Subcutaneous abdominal adipose tissue (tissue), 5 donors: ENCODE data around the gene GUCD1.

Experiments
- H3K27ac ChIP-seq: one replicate; pipeline ENCODE4 v1.7.0; 2013; ENCODE audit warnings: low read depth, mild to moderate bottlenecking, inconsistent platforms, low read length, moderate library complexity
- H3K27me3 ChIP-seq, 5 donors: one replicate each; pipeline ENCODE4 v1.7.0; 2013; ENCODE audit warnings: low read length in 5 of 5, inconsistent platforms in 1 of 5; ENCODE audit not compliant: control insufficient read depth in 5 of 5, insufficient read depth in 4 of 5
- H3K36me3 ChIP-seq, 5 donors: one replicate each; pipeline ENCODE4 v1.7.0; 2013; ENCODE audit warnings: low read length in 5 of 5; ENCODE audit not compliant: control insufficient read depth in 5 of 5, insufficient read depth in 5 of 5
- H3K4me1 ChIP-seq, 5 donors: one replicate each; pipeline ENCODE4 v1.7.0; 2013; ENCODE audit warnings: low read length in 5 of 5, mild to moderate bottlenecking in 3 of 5, moderate library complexity in 1 of 5; ENCODE audit not compliant: control insufficient read depth in 5 of 5, insufficient read depth in 5 of 5
- H3K4me3 ChIP-seq, 5 donors: one replicate each; pipeline ENCODE4 v1.7.0; 2013; ENCODE audit warnings: low read length in 5 of 5, low read depth in 1 of 5
- H3K9ac ChIP-seq, 5 donors: one replicate each; pipeline ENCODE4 v1.7.0; 2013; ENCODE audit warnings: low read length in 5 of 5, mild to moderate bottlenecking in 4 of 5, moderate library complexity in 3 of 5
- H3K9me3 ChIP-seq, 5 donors: one replicate each; pipeline ENCODE4 v1.7.0; 2013; ENCODE audit warnings: low read length in 5 of 5; ENCODE audit not compliant: control insufficient read depth in 5 of 5
- donor health status: healthy.
- donor health status: healthy.
- donor health status: healthy.
- donor health status: healthy.
- donor health status: healthy.

GUCD1 gene

GRCh38 chr22:24517446-24517845 lies 37.5 kb downstream of the GUCD1 start:
- Histone ChIP-seq H3K36me3 (no peaks in the 10 kb centered on the region), H3K9ac (no peak overlapping the region), H3K4me3 (no peak overlapping the region), H3K4me1 (peaks cover 0 to 21% (median 13%) of the 10 kb centered on the region in 5 donors), H3K9me3 (peaks cover 0 to 4% (median 0%) of the 10 kb centered on the region in 5 donors), H3K27ac (peak overlapping the region; percentile 37), H3K27me3 (no peaks in the 10 kb centered on the region)

GRCh38 chr22:24516301-24516737 lies 38.6 kb downstream of the GUCD1 start:
- Histone ChIP-seq H3K36me3 (no peaks in the 10 kb centered on the region), H3K27ac (peak overlapping the region; percentile 41), H3K9ac (peak overlapping the region in 1 of 5 donors; percentile 22), H3K4me1 (peaks cover 0 to 28% (median 20%) of the 10 kb centered on the region in 5 donors), H3K27me3 (no peaks in the 10 kb centered on the region), H3K4me3 (peak overlapping the region in 1 of 5 donors; percentile 38), H3K9me3 (peaks cover 0 to 4% (median 0%) of the 10 kb centered on the region in 5 donors)

- peaks cover 7 to 40% (median 33%) of the 10 kb centered on the region in 5 donors for H3K4me1 ChIP-seq
Measured at GRCh38 chr22:24515027-24515338, 40.0 kb downstream of the GUCD1 start.

GRCh38 chr22:24514241-24515026 lies 40.5 kb downstream of the GUCD1 start:
- H3K4me1 ChIP-seq: peaks cover 7 to 37% (median 33%) of the 10 kb centered on the region in 5 donors
- H3K9ac ChIP-seq: no peak overlapping the region
- peaks cover 0 to 4% (median 0%) of the 10 kb centered on the region in 5 donors for H3K9me3 ChIP-seq
- H3K4me3 ChIP-seq: no peak overlapping the region
- H3K27me3 ChIP-seq: no peaks in the 10 kb centered on the region
- no peak overlapping the region for H3K27ac ChIP-seq
- no peaks in the 10 kb centered on the region for H3K36me3 ChIP-seq

More at GRCh38 chr22:24515027-24515338, 40.0 kb downstream of the GUCD1 start:
- Histone ChIP-seq H3K27me3 (no peaks in the 10 kb centered on the region), H3K36me3 (no peaks in the 10 kb centered on the region), H3K9ac (no peak overlapping the region), H3K4me3 (no peak overlapping the region), H3K9me3 (peaks cover 0 to 4% (median 0%) of the 10 kb centered on the region in 5 donors), H3K27ac (no peak overlapping the region)

GRCh38 chr22:24513378-24514240 lies 41.3 kb downstream of the GUCD1 start:
- H3K9ac ChIP-seq: no peak overlapping the region
- H3K4me3 ChIP-seq: no peak overlapping the region
- H3K27me3 ChIP-seq: no peaks in the 10 kb centered on the region
- H3K36me3 ChIP-seq: no peaks in the 10 kb centered on the region
- H3K27ac ChIP-seq: no peak overlapping the region
- H3K4me1 ChIP-seq: peaks cover 7 to 37% (median 33%) of the 10 kb centered on the region in 5 donors
- H3K9me3 ChIP-seq: peaks cover 0 to 4% (median 0%) of the 10 kb centered on the region in 5 donors

- H3K4me1 ChIP-seq: peaks cover 7 to 35% (median 30%) of the 10 kb centered on the region in 5 donors
- no peaks in the 10 kb centered on the region for H3K27me3 ChIP-seq
- no peak overlapping the region for H3K9ac ChIP-seq
- H3K27ac ChIP-seq: no peak overlapping the region
- H3K4me3 ChIP-seq: no peak overlapping the region
- peaks cover 0 to 3% (median 0%) of the 10 kb centered on the region in 5 donors for H3K9me3 ChIP-seq
- H3K36me3 ChIP-seq: no peaks in the 10 kb centered on the region
Measured at GRCh38 chr22:24512043-24512442, 42.9 kb downstream of the GUCD1 start.

- peak overlapping the region; percentile 23 for H3K27ac ChIP-seq
- no peaks in the 10 kb centered on the region for H3K9me3 ChIP-seq
- H3K36me3 ChIP-seq: no peaks in the 10 kb centered on the region
- H3K4me3 ChIP-seq: peak overlapping the region in 1 of 5 donors; percentile 48
- no peaks in the 10 kb centered on the region for H3K27me3 ChIP-seq
- H3K4me1 ChIP-seq: peaks cover 7 to 34% (median 32%) of the 10 kb centered on the region in 5 donors
- peak overlapping the region in 1 of 5 donors; percentile 26 for H3K9ac ChIP-seq
Measured at GRCh38 chr22:24510637-24511625, 44.0 kb downstream of the GUCD1 start.

- no peaks in the 10 kb centered on the region for H3K9me3 ChIP-seq
- H3K9ac ChIP-seq: no peak overlapping the region
- H3K36me3 ChIP-seq: no peaks in the 10 kb centered on the region
- no peak overlapping the region for H3K4me3 ChIP-seq
- H3K4me1 ChIP-seq: peaks cover 7 to 42% (median 41%) of the 10 kb centered on the region in 5 donors
- no peaks in the 10 kb centered on the region for H3K27me3 ChIP-seq
- no peak overlapping the region for H3K27ac ChIP-seq
Measured at GRCh38 chr22:24507716-24508115, 47.2 kb downstream of the GUCD1 start.

GRCh38 chr22:24506802-24507438 lies 48.0 kb downstream of the GUCD1 start:
- Histone ChIP-seq H3K9me3 (no peaks in the 10 kb centered on the region), H3K27me3 (no peaks in the 10 kb centered on the region), H3K9ac (no peak overlapping the region), H3K4me1 (peaks cover 7 to 38% (median 34%) of the 10 kb centered on the region in 5 donors), H3K27ac (peak overlapping the region; percentile 37), H3K4me3 (no peak overlapping the region), H3K36me3 (no peaks in the 10 kb centered on the region)
